HEK293 (cell line): ENCODE measurements around the gene RPS25.

Experiments
- CTCF ChIA-PET: fragments of 350-600 bp; formaldehyde crosslinking; extraction: SDS; loops from one replicate; lab custom pipeline; 2021; ENCODE audit warnings: antibody characterized with exemption; lab: Yijun Ruan, JAX
- POLR2A ChIA-PET: fragments of 300-600 bp; formaldehyde crosslinking; extraction: SDS; loops from one replicate; lab custom pipeline; 2020; ENCODE audit warnings: antibody characterized with exemption, inconsistent platforms; lab: Yijun Ruan, JAX
- H3K27ac ChIP-seq: fragments of 200-500 bp; sonication (Bioruptor generic); 2 replicates; pipeline ENCODE4 v1.5.1; 2014; ENCODE audit warnings: low read depth, low read length, control low read depth, inconsistent platforms; ENCODE audit errors: extremely low read depth
- H3K36me3 ChIP-seq, 2 experiments: fragments of 200-500 bp in 1 of 2; sonication (Bioruptor generic) in 1 of 2; 1 replicate in 1 of 2; 2 replicates in 1 of 2; pipeline ENCODE4 v1.5.1; 2014 to 2017; ENCODE audit warnings: inconsistent platforms in 2 of 2, low read length in 2 of 2; ENCODE audit not compliant: control insufficient read depth in 2 of 2, insufficient read depth in 1 of 2
- H3K4me1 ChIP-seq: fragments of 200-500 bp; sonication (Bioruptor generic); 2 replicates; pipeline ENCODE4 v1.5.1; 2014; ENCODE audit warnings: mild to moderate bottlenecking, low read length, inconsistent platforms; ENCODE audit not compliant: control insufficient read depth, insufficient read depth
- H3K4me3 ChIP-seq: 2 replicates; pipeline ENCODE4 v1.5.1; 2011; ENCODE audit warnings: low read depth, mild to moderate bottlenecking, control low read depth, low read length, moderate library complexity
- H3K9me3 ChIP-seq: fragments of 200-500 bp; sonication (Bioruptor generic); 2 replicates; pipeline ENCODE4 v1.5.1; 2014; ENCODE audit warnings: low read depth, low read length, inconsistent platforms; ENCODE audit not compliant: control insufficient read depth, insufficient read depth
- BCL11B ChIP-seq: fragments of 450-650 bp; formaldehyde crosslinking; IDR thresholded peaks from 2 replicates; pipeline ENCODE4 v1.5.1; 2016; ENCODE audit warnings: low read depth, missing biosample characterization, missing genetic modification characterization
- CTCF ChIP-seq: fragments of 450-650 bp; formaldehyde crosslinking; IDR thresholded peaks from 2 replicates; pipeline ENCODE4 v1.5.1; 2016; ENCODE audit warnings: missing biosample characterization, missing genetic modification characterization
- EGR2 ChIP-seq: fragments of 450-650 bp; formaldehyde crosslinking; IDR thresholded peaks from 2 replicates; pipeline ENCODE4 v1.5.1; 2016; ENCODE audit warnings: low read depth, missing biosample characterization, missing genetic modification characterization
- ELK4 ChIP-seq: IDR thresholded peaks from 2 replicates; pipeline ENCODE4 v1.6.1; 2011; ENCODE audit warnings: mild to moderate bottlenecking, low read depth, low read length, borderline replicate concordance
- FEZF1 ChIP-seq: fragments of 450-650 bp; formaldehyde crosslinking; IDR thresholded peaks from 2 replicates; pipeline ENCODE4 v1.5.1; 2016; ENCODE audit warnings: missing biosample characterization, missing genetic modification characterization
- GLIS1 ChIP-seq: fragments of 450-650 bp; formaldehyde crosslinking; IDR thresholded peaks from 2 replicates; pipeline ENCODE4 v1.5.1; 2016; ENCODE audit warnings: missing biosample characterization, missing genetic modification characterization
- HOXA7 ChIP-seq: sonication (generic); formaldehyde crosslinking; IDR thresholded peaks from 2 replicates; pipeline ENCODE4 v1.8.1; 2022; ENCODE audit warnings: missing genetic modification reagents, borderline replicate concordance
- OSR2 ChIP-seq: fragments of 450-650 bp; formaldehyde crosslinking; IDR thresholded peaks from 2 replicates; pipeline ENCODE4 v1.5.1; 2016; ENCODE audit warnings: missing biosample characterization, missing genetic modification characterization
- SP2 ChIP-seq: fragments of 450-650 bp; formaldehyde crosslinking; IDR thresholded peaks from 2 replicates; pipeline ENCODE4 v1.5.1; 2016; ENCODE audit warnings: missing biosample characterization, missing genetic modification characterization
- ZBTB17 ChIP-seq: fragments of 450-650 bp; formaldehyde crosslinking; IDR thresholded peaks from 2 replicates; pipeline ENCODE4 v1.5.1; 2016; ENCODE audit warnings: missing biosample characterization, missing genetic modification characterization
- ZBTB6 ChIP-seq: fragments of 450-650 bp; formaldehyde crosslinking; IDR thresholded peaks from 2 replicates; pipeline ENCODE4 v1.5.1; 2017; ENCODE audit warnings: missing biosample characterization, missing genetic modification characterization
- ZIC2 ChIP-seq: fragments of 450-650 bp; formaldehyde crosslinking; IDR thresholded peaks from 2 replicates; pipeline ENCODE4 v1.5.1; 2016; ENCODE audit warnings: missing biosample characterization, missing genetic modification characterization
- ZNF18 ChIP-seq: fragments of 450-650 bp; formaldehyde crosslinking; IDR thresholded peaks from 2 replicates; pipeline ENCODE4 v1.5.1; 2016; ENCODE audit warnings: missing biosample characterization, missing genetic modification characterization
- ZNF184 ChIP-seq: fragments of 450-650 bp; IDR thresholded peaks from 2 replicates; pipeline ENCODE4 v1.5.1; 2018; ENCODE audit warnings: missing biosample characterization, mild to moderate bottlenecking, missing genetic modification characterization
- ZNF513 ChIP-seq: fragments of 450-650 bp; IDR thresholded peaks from 2 replicates; pipeline ENCODE4 v1.5.1; 2018; ENCODE audit warnings: missing biosample characterization, missing genetic modification characterization
- ZNF610 ChIP-seq: fragments of 450-650 bp; formaldehyde crosslinking; IDR thresholded peaks from 2 replicates; pipeline ENCODE4 v1.5.1; 2016; ENCODE audit warnings: missing biosample characterization, missing genetic modification characterization, borderline replicate concordance
- ZNF664 ChIP-seq: fragments of 450-650 bp; formaldehyde crosslinking; IDR thresholded peaks from 2 replicates; pipeline ENCODE4 v1.5.1; 2016; ENCODE audit warnings: missing biosample characterization, missing genetic modification characterization
- ZNF670 ChIP-seq: fragments of 450-650 bp; formaldehyde crosslinking; IDR thresholded peaks from 2 replicates; pipeline ENCODE4 v1.5.1; 2016; ENCODE audit warnings: missing biosample characterization, missing genetic modification characterization, low read depth
- ZNF701 ChIP-seq: fragments of 450-650 bp; formaldehyde crosslinking; IDR thresholded peaks from 2 replicates; pipeline ENCODE4 v1.5.1; 2016; ENCODE audit warnings: missing biosample characterization, missing genetic modification characterization
- ZNF747 ChIP-seq: fragments of 450-650 bp; formaldehyde crosslinking; IDR thresholded peaks from 2 replicates; pipeline ENCODE4 v1.5.1; 2016; ENCODE audit warnings: missing biosample characterization, missing genetic modification characterization
- ZSCAN30 ChIP-seq: fragments of 450-650 bp; IDR thresholded peaks from 2 replicates; pipeline ENCODE4 v1.5.1; 2018; ENCODE audit warnings: missing biosample characterization, mild to moderate bottlenecking, missing genetic modification characterization, moderate library complexity

RPS25 gene

GRCh38 chr11:119023741-119024140 lies 5.6 kb upstream of the RPS25 start:
- POLR2A ChIA-PET = interaction anchor here (0.5 to 1.9 kb wide), 4 partner anchors 11 to 33 kb away, joined by 3 to 6 read pairs (median 4); no protein-coding TSS in a partner anchor
- no peak overlapping the region for H3K27ac ChIP-seq
- CTCF ChIA-PET = interaction anchor here (0.7 to 1.1 kb wide), 2 partner anchors 24 to 117 kb away, joined by 3 read pairs; no protein-coding TSS in a partner anchor
- TF ChIP-seq GLIS1 (tag by site-specific recombination) (peak; percentile 65), FEZF1 (0 out of 2 replicates have a peak, but pooled peaks have one; percentile 32), ZIC2 (tag by site-specific recombination) (0 out of 2 replicates have a peak, but pooled peaks have one; percentile 14), OSR2 (tag by site-specific recombination) (peak; percentile 29; the same call in 1 of the 2 replicates), ZNF513 (tag by site-specific recombination) (peak; percentile 68), ZSCAN30 (tag by site-specific recombination) (no peak)
- TF ChIP-seq, all 188 proteins: peak for 5
- H3K4me1 ChIP-seq = no peaks in the 10 kb centered on the region
- H3K4me3 ChIP-seq = no peak overlapping the region
- H3K36me3 ChIP-seq = peaks cover 0 to 83% of the 10 kb centered on the region in 2 experiments; a peak in 2 of 3 replicates
- H3K9me3 ChIP-seq = no peaks in the 10 kb centered on the region

- no peaks in the 10 kb centered on the region for H3K4me1 ChIP-seq
- POLR2A ChIA-PET = interaction anchor here (1.0 kb wide), 1 partner anchor 9 kb away, joined by 3 read pairs; the partner anchor contains the start of gene SLC37A4
- no peak overlapping the region for H3K27ac ChIP-seq
- no peaks in the 10 kb centered on the region for H3K9me3 ChIP-seq
- TF ChIP-seq BCL11B (tag by site-specific recombination) = no peak
- CTCF ChIA-PET = no interaction called here
- H3K36me3 ChIP-seq = peaks cover under 1 to 70% of the 10 kb centered on the region in 2 experiments; a peak in 2 of 3 replicates
- no peak overlapping the region for H3K4me3 ChIP-seq
These were observed 3.5 kb upstream of the RPS25 start for GRCh38 chr11:119021631-119022030.

- CTCF ChIA-PET = interaction anchor here (0.6 to 1.6 kb wide), 2 partner anchors 80 to 82 kb away, joined by 3 read pairs; no protein-coding TSS in a partner anchor
- POLR2A ChIA-PET = interaction anchor here (1.0 to 2.5 kb wide), 3 partner anchors 47 to 75 kb away, joined by 3 to 13 read pairs (median 7); partner anchors contain the start of genes HMBS and VPS11
- Histone ChIP-seq H3K36me3 (peaks cover 9 to 70% of the 10 kb centered on the region in 2 experiments; a peak in 2 of 3 replicates), H3K4me3 (peak overlapping the region; percentile 63; the same call in 1 of the 2 replicates), H3K4me1 (no peaks in the 10 kb centered on the region), H3K9me3 (no peaks in the 10 kb centered on the region), H3K27ac (no peak overlapping the region)
- TF ChIP-seq HOXA7 (CRISPR knock-in tag) = no peak
- no peak for TF ChIP-seq SP2 (tag by site-specific recombination)
- no peak for TF ChIP-seq ZNF664 (tag by site-specific recombination)
- TF ChIP-seq ZNF701 (tag by site-specific recombination) = no peak
- 0 out of 2 replicates have a peak, but pooled peaks have one; percentile 23 for TF ChIP-seq EGR2
- peak; percentile 95 for TF ChIP-seq ZBTB6 (tag by site-specific recombination)
- no peak for TF ChIP-seq ELK4
- TF ChIP-seq ZNF747 (tag by site-specific recombination) = no peak
- TF ChIP-seq ZNF670 (tag by site-specific recombination) = no peak
- peak; percentile 41; the same call in 1 of the 2 replicates for TF ChIP-seq ZNF18 (tag by site-specific recombination)
- TF ChIP-seq ZNF610 (tag by site-specific recombination) = no peak
- no peak for TF ChIP-seq ZNF184
- TF ChIP-seq CTCF (tag by site-specific recombination) = no peak
- no peak for TF ChIP-seq ZBTB17 (tag by site-specific recombination)
These were observed 1.9 kb upstream of the RPS25 start for GRCh38 chr11:119019996-119020395.
